ENCODE data around the gene MRPL2. TPM values are rescaled to one million over a fixed set of nuclear protein-coding genes. Genes with fewer than 3 reads are reported as not detected.

The MRPL2 gene
- total RNA-seq, 2 donors from 2014 or later, result 19.1 to 52.3 TPM

DNA sequence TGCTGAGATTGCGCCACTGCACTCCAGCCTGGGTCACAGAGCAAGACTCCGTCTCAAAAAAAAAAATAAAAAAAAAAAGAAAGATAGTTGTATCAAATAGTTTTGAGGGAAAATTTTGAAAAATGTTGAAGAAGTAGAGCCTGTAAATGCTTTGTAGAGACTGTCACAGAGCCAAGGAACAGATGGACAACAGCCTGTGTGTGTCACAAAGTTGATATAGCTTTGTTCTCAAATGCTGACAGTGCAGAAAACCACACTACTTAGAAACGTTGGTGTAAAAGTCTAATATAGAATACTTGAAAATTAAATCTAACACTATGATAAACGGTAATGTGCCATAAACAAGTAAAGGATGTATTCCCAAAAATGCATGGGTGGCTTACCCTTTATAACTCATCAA is 42.3 kb upstream of the MRPL2 start:
- WGBS, result 54% methylated on average over 4 of the region's 4 CpGs
- H3K9me3 ChIP-seq, result no peaks in the 10 kb centered on the region
- no peak overlapping the region for H3K27ac ChIP-seq
- H3K27me3 ChIP-seq (replicated peaks; ENCODE audit: insufficient read depth), result no peaks in the 10 kb centered on the region
- intact Hi-C loops (cut with DNase I), result no loop called here
- H3K4me3 ChIP-seq, result no peak overlapping the region
- peaks cover 6% of the 10 kb centered on the region for H3K4me1 ChIP-seq (replicated peaks)
- DNase-seq (ENCODE audit: low spot score), result no peak
- TF ChIP-seq POLR2AphosphoS5 (IDR thresholded peaks at IDR 0.05) (no peak), POLR2A (IDR thresholded peaks at IDR 0.05) (no peak)
- TF ChIP-seq, protein P1, sequence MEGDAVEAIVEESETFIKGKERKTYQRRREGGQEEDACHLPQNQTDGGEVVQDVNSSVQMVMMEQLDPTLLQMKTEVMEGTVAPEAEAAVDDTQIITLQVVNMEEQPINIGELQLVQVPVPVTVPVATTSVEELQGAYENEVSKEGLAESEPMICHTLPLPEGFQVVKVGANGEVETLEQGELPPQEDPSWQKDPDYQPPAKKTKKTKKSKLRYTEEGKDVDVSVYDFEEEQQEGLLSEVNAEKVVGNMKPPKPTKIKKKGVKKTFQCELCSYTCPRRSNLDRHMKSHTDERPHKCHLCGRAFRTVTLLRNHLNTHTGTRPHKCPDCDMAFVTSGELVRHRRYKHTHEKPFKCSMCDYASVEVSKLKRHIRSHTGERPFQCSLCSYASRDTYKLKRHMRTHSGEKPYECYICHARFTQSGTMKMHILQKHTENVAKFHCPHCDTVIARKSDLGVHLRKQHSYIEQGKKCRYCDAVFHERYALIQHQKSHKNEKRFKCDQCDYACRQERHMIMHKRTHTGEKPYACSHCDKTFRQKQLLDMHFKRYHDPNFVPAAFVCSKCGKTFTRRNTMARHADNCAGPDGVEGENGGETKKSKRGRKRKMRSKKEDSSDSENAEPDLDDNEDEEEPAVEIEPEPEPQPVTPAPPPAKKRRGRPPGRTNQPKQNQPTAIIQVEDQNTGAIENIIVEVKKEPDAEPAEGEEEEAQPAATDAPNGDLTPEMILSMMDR (IDR thresholded peaks at IDR 0.05), result no peak
- no peaks in the 10 kb centered on the region for H3K36me3 ChIP-seq

DNA sequence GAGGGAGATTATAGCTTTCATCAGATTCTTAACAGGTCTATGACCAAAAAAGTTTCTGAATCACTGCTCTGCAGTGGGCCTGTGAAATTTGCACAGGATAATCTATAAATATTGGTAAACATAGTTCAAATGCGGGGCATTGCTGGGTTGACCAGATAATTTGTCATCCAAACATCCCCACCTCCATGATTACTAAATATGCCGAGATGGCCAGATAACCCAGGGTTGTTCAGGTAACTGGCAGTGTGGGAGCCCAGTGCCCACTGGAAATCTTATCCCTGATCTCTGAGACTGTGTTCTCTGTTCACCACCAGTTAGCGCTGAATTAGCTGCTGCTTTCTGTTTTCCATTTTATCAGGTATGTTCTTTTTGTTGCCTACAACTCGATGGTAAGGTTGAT is 38.3 kb upstream of the MRPL2 start:
- 67% methylated on average over 4 of the region's 4 CpGs for WGBS
- intact Hi-C loops (cut with DNase I), result no loop called here
- H3K4me3 ChIP-seq, result no peak overlapping the region

DNA sequence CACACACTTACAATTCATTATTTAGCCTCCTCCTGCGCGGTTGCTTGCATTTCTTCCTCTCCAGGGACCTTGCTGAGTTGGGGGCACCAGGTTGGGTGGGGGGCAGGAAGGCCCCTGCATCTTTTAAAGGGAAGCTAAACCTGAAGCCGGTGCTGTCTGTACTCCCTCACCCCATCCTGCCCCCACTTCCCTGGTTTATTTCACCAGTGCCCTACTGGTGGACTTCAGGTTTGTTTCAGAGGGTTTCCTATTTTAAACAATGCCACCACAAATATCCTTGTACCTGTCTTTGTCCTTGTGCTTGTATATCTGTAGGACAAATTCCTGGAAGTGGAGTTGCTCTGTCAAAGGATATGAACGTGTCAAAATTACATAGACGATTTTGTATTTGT is 37.9 kb upstream of the MRPL2 start:
- peak overlapping the region; percentile 73 for H3K27ac ChIP-seq
- no peak for DNase-seq (ENCODE audit: low spot score)
- 16% methylated on average over 5 of the region's 5 CpGs for WGBS

More for the DNA sequence above, 38.3 kb upstream of the MRPL2 start:
- no peak for DNase-seq (ENCODE audit: low spot score)
- Histone ChIP-seq H3K9me3 (no peaks in the 10 kb centered on the region), H3K27me3 (replicated peaks; ENCODE audit: insufficient read depth) (no peaks in the 10 kb centered on the region), H3K36me3 (no peaks in the 10 kb centered on the region), H3K4me1 (replicated peaks) (peaks cover 15% of the 10 kb centered on the region), H3K27ac (peak overlapping the region; percentile 73)
- TF ChIP-seq, protein P1 (IDR thresholded peaks at IDR 0.05), result no peak
- TF ChIP-seq POLR2A (IDR thresholded peaks at IDR 0.05), result no peak
- TF ChIP-seq POLR2AphosphoS5 (IDR thresholded peaks at IDR 0.05), result no peak

GRCh38 chr6:43096451-43097097 is 37.3 kb upstream of the MRPL2 start:
- H3K4me3 ChIP-seq, result no peak overlapping the region
- 21% methylated on average over 8 of the region's 8 CpGs for WGBS
- H3K36me3 ChIP-seq, result no peaks in the 10 kb centered on the region
- TF ChIP-seq POLR2A (IDR thresholded peaks at IDR 0.05) (no peak), POLR2AphosphoS5 (IDR thresholded peaks at IDR 0.05) (peak; percentile 75)
- TF ChIP-seq, protein P1 (IDR thresholded peaks at IDR 0.05), result no peak
- H3K4me1 ChIP-seq (replicated peaks), result peaks cover 17% of the 10 kb centered on the region
- peak overlapping the region; percentile 73 for H3K27ac ChIP-seq
- no peaks in the 10 kb centered on the region for H3K9me3 ChIP-seq
- no peaks in the 10 kb centered on the region for H3K27me3 ChIP-seq (replicated peaks; ENCODE audit: insufficient read depth)
- DNase-seq (ENCODE audit: low spot score), result peak; percentile 71
- intact Hi-C loops (cut with DNase I), result no loop called here

More for the DNA sequence above, 37.9 kb upstream of the MRPL2 start:
- TF ChIP-seq POLR2A (IDR thresholded peaks at IDR 0.05) (no peak), POLR2AphosphoS5 (IDR thresholded peaks at IDR 0.05) (no peak)
- TF ChIP-seq, protein P1 (IDR thresholded peaks at IDR 0.05), result no peak
- Histone ChIP-seq H3K27me3 (replicated peaks; ENCODE audit: insufficient read depth) (no peaks in the 10 kb centered on the region), H3K4me1 (replicated peaks) (peaks cover 15% of the 10 kb centered on the region), H3K4me3 (no peak overlapping the region), H3K36me3 (no peaks in the 10 kb centered on the region), H3K9me3 (no peaks in the 10 kb centered on the region)
- intact Hi-C loops (cut with DNase I), result no loop called here

- no peaks in the 10 kb centered on the region for H3K36me3 ChIP-seq
- no peaks in the 10 kb centered on the region for H3K27me3 ChIP-seq (replicated peaks; ENCODE audit: insufficient read depth)
- WGBS, result 59% methylated on average over 7 of the region's 7 CpGs
- DNase-seq (ENCODE audit: low spot score), result no peak
- peaks cover 21% of the 10 kb centered on the region for H3K4me1 ChIP-seq (replicated peaks)
- H3K9me3 ChIP-seq, result no peaks in the 10 kb centered on the region
- intact Hi-C loops (cut with DNase I), result no loop called here
- peak overlapping the region; percentile 73 for H3K27ac ChIP-seq
- no peak overlapping the region for H3K4me3 ChIP-seq
- TF ChIP-seq POLR2A (IDR thresholded peaks at IDR 0.05) (no peak), POLR2AphosphoS5 (IDR thresholded peaks at IDR 0.05) (no peak)
- TF ChIP-seq, protein P1 (IDR thresholded peaks at IDR 0.05), result no peak
These were observed 36.7 kb upstream of the MRPL2 start for GRCh38 chr6:43095939-43096338.

All from prostate gland (tissue), 2 donors.